ENCODE results near the gene TFB1M. TPM values are rescaled to one million over a fixed set of nuclear protein-coding genes. Genes with fewer than 3 reads are reported as not detected.

TFB1M gene
- total RNA-seq, 2 donors from 2014 or later, result 10.7 to 14.1 TPM

DNA sequence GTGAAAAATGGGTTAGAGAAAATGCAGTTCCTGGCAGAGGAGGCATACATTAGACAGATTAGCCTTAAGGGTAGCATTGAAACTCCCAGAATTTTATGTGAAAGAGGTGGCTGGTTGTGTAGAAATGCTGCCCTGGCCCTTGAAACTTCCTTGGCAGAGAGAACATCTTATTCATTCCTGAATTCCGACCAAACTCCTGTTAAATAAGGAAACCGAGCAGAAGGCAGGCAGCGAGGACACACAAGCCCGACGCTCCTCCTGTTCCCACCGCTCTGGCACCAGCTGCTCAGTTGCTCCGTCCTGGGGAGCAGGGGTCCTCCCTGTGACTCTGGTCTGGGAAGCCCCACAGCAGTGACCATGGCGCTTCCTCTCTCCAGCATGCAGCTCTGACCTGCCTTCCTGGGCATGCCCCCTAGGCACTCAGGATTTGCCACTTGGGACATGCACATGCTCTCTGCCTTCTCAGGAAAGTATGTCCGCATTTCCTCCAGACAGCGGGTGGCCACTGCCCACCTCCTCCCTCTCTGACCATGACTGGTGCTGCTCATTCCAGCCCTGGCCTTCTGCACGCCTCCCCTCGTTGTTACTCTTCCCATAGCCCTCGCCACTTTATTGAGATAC, 85.6 kb downstream of the TFB1M start:
- TF ChIP-seq, protein P1, sequence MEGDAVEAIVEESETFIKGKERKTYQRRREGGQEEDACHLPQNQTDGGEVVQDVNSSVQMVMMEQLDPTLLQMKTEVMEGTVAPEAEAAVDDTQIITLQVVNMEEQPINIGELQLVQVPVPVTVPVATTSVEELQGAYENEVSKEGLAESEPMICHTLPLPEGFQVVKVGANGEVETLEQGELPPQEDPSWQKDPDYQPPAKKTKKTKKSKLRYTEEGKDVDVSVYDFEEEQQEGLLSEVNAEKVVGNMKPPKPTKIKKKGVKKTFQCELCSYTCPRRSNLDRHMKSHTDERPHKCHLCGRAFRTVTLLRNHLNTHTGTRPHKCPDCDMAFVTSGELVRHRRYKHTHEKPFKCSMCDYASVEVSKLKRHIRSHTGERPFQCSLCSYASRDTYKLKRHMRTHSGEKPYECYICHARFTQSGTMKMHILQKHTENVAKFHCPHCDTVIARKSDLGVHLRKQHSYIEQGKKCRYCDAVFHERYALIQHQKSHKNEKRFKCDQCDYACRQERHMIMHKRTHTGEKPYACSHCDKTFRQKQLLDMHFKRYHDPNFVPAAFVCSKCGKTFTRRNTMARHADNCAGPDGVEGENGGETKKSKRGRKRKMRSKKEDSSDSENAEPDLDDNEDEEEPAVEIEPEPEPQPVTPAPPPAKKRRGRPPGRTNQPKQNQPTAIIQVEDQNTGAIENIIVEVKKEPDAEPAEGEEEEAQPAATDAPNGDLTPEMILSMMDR (IDR thresholded peaks at IDR 0.05), result no peak
- TF ChIP-seq POLR2AphosphoS5 (IDR thresholded peaks at IDR 0.05), result peak; percentile 41
- no peak overlapping the region for H3K4me3 ChIP-seq
- DNase-seq (ENCODE audit: low spot score), result peak; percentile 25
- no peaks in the 10 kb centered on the region for H3K9me3 ChIP-seq
- H3K4me1 ChIP-seq (replicated peaks), result no peaks in the 10 kb centered on the region
- intact Hi-C loops (cut with DNase I), result no loop called here
- WGBS, result 52% methylated on average over 12 of the region's 13 CpGs
- peak overlapping the region; percentile 48 to 54 for H3K27ac ChIP-seq
- H3K27me3 ChIP-seq (replicated peaks; ENCODE audit: insufficient read depth), result no peaks in the 10 kb centered on the region
- H3K36me3 ChIP-seq, result no peaks in the 10 kb centered on the region

DNA sequence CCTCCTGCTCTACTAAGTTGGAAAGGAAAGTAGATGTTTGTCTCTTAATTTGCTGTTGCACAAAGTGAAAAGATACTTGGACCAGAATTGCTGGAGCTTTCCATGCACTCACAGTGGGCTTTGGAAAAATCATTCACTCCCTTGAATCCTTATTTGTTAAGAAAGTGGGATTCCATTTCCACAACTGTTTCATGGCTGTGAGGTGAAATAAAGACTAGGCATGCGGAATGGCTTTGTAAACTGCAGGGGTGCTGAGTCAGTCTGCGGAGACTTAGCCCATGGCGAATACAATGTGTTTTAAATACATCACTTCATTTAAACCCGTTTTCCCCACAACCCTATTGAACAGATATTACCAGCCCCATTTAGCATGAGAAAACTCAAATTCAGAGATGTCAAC, 87.2 kb downstream of the TFB1M start:
- no peak overlapping the region for H3K4me3 ChIP-seq
- H3K27ac ChIP-seq, result no peak overlapping the region
- H3K9me3 ChIP-seq, result no peaks in the 10 kb centered on the region
- H3K36me3 ChIP-seq, result no peaks in the 10 kb centered on the region
- DNase-seq (ENCODE audit: low spot score), result no peak
- H3K27me3 ChIP-seq (replicated peaks; ENCODE audit: insufficient read depth), result no peaks in the 10 kb centered on the region
- WGBS, result 88% methylated on average over 4 of the region's 4 CpGs
- no peaks in the 10 kb centered on the region for H3K4me1 ChIP-seq (replicated peaks)
- intact Hi-C loops (cut with DNase I), result no loop called here
- TF ChIP-seq, protein P1 (IDR thresholded peaks at IDR 0.05), result no peak
- TF ChIP-seq POLR2AphosphoS5 (IDR thresholded peaks at IDR 0.05), result no peak
- no peak for TF ChIP-seq POLR2A (IDR thresholded peaks at IDR 0.05)

DNA sequence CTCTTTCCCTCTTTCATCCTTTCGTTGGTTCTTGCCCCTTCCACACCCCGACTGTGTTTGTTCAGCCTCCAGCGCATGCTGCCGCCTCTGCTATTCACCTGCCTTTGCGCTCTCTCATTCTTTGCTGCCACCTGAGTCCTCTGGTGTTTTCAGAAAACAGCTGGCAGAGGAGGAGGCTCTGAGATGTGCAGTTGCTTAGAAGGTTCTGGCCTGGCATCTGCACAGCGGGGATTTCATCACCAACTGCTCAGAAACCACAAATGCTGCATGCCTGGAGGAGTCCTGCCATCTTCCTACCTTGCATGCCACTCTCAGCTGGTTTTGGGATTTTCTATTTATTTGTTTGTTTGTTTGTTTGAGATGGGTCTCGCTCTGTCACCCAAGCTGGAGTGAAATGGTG, 89.7 kb downstream of the TFB1M start:
- WGBS, result 86% methylated on average over 7 of the region's 7 CpGs
- no peaks in the 10 kb centered on the region for H3K36me3 ChIP-seq
- no peak overlapping the region for H3K27ac ChIP-seq
- no peaks in the 10 kb centered on the region for H3K27me3 ChIP-seq (replicated peaks; ENCODE audit: insufficient read depth)
- H3K4me1 ChIP-seq (replicated peaks), result no peaks in the 10 kb centered on the region
- intact Hi-C loops (cut with DNase I), result no loop called here
- TF ChIP-seq POLR2AphosphoS5 (IDR thresholded peaks at IDR 0.05), result no peak
- TF ChIP-seq, protein P1 (IDR thresholded peaks at IDR 0.05), result no peak
- TF ChIP-seq POLR2A (IDR thresholded peaks at IDR 0.05), result no peak
- no peak overlapping the region for H3K4me3 ChIP-seq
- DNase-seq (ENCODE audit: low spot score), result no peak
- no peaks in the 10 kb centered on the region for H3K9me3 ChIP-seq

DNA sequence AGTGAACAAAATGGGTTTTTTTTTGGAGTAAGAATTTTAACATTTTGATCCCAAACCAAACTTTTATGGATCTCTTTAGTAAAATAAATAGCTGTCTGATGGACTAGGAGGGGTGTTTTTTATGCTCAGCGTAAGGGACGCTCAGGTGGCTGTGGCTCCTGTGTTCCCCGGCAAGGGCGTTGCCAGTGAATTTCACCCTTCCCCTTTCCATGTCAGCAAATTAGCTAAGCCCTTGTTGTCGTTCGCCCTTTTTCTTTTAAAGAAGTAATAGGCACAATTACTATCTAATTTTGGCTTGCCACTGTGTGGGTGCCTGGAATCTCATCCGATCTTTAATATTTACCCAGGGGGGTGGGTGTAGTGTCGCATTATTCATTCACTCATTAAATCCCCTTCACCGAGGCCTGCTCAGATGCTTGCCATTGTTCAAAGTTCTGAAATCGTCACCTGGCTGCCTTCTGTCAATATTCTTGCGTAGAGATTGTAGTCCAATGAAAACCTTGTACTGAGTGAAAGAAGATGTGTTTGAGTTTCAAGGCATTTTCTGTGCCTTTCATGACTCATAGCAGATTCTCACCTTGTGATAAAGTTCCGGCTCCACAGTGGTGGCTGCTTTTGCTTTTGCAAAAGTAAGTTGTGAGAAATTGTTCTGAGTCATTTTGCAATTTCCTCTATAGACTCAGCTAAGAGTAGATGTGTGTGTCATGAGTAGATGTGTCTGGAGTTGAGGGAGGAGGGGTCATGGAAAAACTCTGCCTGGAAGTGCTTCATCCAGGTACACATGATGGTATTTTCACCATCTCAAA, 90.4 kb downstream of the TFB1M start:
- Histone ChIP-seq H3K4me3 (no peak overlapping the region), H3K9me3 (no peaks in the 10 kb centered on the region), H3K27me3 (replicated peaks; ENCODE audit: insufficient read depth) (no peaks in the 10 kb centered on the region), H3K36me3 (no peaks in the 10 kb centered on the region), H3K27ac (no peak overlapping the region), H3K4me1 (replicated peaks) (no peaks in the 10 kb centered on the region)
- intact Hi-C loops (cut with DNase I), result no loop called here
- 45% methylated on average over 12 of the region's 12 CpGs for WGBS
- TF ChIP-seq, protein P1 (IDR thresholded peaks at IDR 0.05), result no peak
- TF ChIP-seq POLR2A (IDR thresholded peaks at IDR 0.05) (no peak), POLR2AphosphoS5 (IDR thresholded peaks at IDR 0.05) (no peak)
- DNase-seq (ENCODE audit: low spot score), result no peak

DNA sequence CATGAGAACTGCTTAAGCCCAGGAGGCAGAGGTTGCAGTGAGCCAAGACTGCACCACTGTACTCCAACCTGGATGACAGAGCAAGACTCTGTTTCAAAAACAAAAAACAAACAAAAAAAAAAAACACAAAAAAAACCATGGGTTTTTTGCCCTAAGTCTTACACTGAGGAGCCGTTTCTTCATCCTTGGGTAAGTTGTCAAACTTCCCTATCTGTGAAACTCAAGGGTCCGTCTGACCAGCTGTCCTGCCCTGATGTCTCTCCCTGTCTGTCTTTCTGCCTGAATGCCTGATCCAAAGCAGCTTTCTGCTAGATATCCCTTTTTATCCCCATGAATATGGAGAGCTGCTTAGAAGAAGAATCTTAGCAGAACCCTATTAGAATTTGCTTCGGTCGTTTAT, 91.8 kb downstream of the TFB1M start:
- 93% methylated on average over 4 of the region's 4 CpGs for WGBS
- no peaks in the 10 kb centered on the region for H3K36me3 ChIP-seq
- TF ChIP-seq POLR2A (IDR thresholded peaks at IDR 0.05), result no peak
- TF ChIP-seq POLR2AphosphoS5 (IDR thresholded peaks at IDR 0.05), result no peak
- TF ChIP-seq, protein P1 (IDR thresholded peaks at IDR 0.05), result no peak
- H3K27ac ChIP-seq, result no peak overlapping the region
- H3K9me3 ChIP-seq, result no peaks in the 10 kb centered on the region
- H3K4me1 ChIP-seq (replicated peaks), result no peaks in the 10 kb centered on the region
- H3K27me3 ChIP-seq (replicated peaks; ENCODE audit: insufficient read depth), result no peaks in the 10 kb centered on the region
- intact Hi-C loops (cut with DNase I), result no loop called here
- H3K4me3 ChIP-seq, result no peak overlapping the region
- no peak for DNase-seq (ENCODE audit: low spot score)
